Fibroblast of upper back skin (primary cell): ENCODE results near the gene KBTBD4.
"Not testable (repeated sequence)": the region's sequence is repeated elsewhere in the genome, so short reads cannot be mapped to it uniquely, and the experiment has no call there.

Experiments used
- DNase-seq: peaks from one replicate; pipeline ENCODE4 v3.0.0-alpha.2; 2013

KBTBD4 gene

GRCh38 chr11:47558695-47559094 is 20.1 kb downstream of the KBTBD4 start:
- DNase-seq: no peak

- not testable (repeated sequence) for DNase-seq
Observed at GRCh38 chr11:47557004-47557403, 21.8 kb downstream of the KBTBD4 start.

GRCh38 chr11:47553406-47553743 is 25.4 kb downstream of the KBTBD4 start:
- DNase-seq: no peak

GRCh38 chr11:47552566-47553405 is 26.0 kb downstream of the KBTBD4 start, which contains the start of gene CELF1:
TSS of gene CELF1 (minus strand) at chr11:47553132. CDS start at chr11:47499523, 53,609 bp downstream.
- peak; percentile 88 for DNase-seq

GRCh38 chr11:47552056-47552565 is 26.7 kb downstream of the KBTBD4 start:
- peak; percentile 45 for DNase-seq

- no peak for DNase-seq
Observed at GRCh38 chr11:47551086-47551485, 27.7 kb downstream of the KBTBD4 start.

GRCh38 chr11:47550288-47551047 is 28.3 kb downstream of the KBTBD4 start:
- no peak for DNase-seq

- DNase-seq: not testable (repeated sequence)
Observed at GRCh38 chr11:47546274-47546673, 32.5 kb downstream of the KBTBD4 start.

- DNase-seq: no peak
Observed at GRCh38 chr11:47545298-47545697, 33.5 kb downstream of the KBTBD4 start.

GRCh38 chr11:47541070-47541469 is 37.7 kb downstream of the KBTBD4 start:
- no peak for DNase-seq

GRCh38 chr11:47539681-47540039 is 39.1 kb downstream of the KBTBD4 start:
- DNase-seq: no peak

GRCh38 chr11:47538741-47539565 is 39.8 kb downstream of the KBTBD4 start:
- no peak for DNase-seq

- DNase-seq: no peak
Observed at GRCh38 chr11:47536915-47537314, 41.9 kb downstream of the KBTBD4 start.

- no peak for DNase-seq
Observed at GRCh38 chr11:47534704-47535251, 44.0 kb downstream of the KBTBD4 start.

- DNase-seq: peak; percentile 84
Observed at GRCh38 chr11:47533690-47534151, 45.0 kb downstream of the KBTBD4 start.

GRCh38 chr11:47532597-47533213 is 46.1 kb downstream of the KBTBD4 start:
- no peak for DNase-seq

GRCh38 chr11:47531666-47532065 is 47.1 kb downstream of the KBTBD4 start:
- no peak for DNase-seq

GRCh38 chr11:47530721-47531120 is 48.0 kb downstream of the KBTBD4 start:
- DNase-seq: not testable (repeated sequence)

- no peak for DNase-seq
Observed at GRCh38 chr11:47529951-47530350, 48.8 kb downstream of the KBTBD4 start.

- no peak for DNase-seq
Observed at GRCh38 chr11:47527186-47527585, 51.6 kb downstream of the KBTBD4 start.

- not testable (repeated sequence) for DNase-seq
Observed at GRCh38 chr11:47526032-47526431, 52.7 kb downstream of the KBTBD4 start.

GRCh38 chr11:47524291-47524874 is 54.4 kb downstream of the KBTBD4 start:
- no peak for DNase-seq
